Fibroblast of pulmonary artery (primary cell): ENCODE data around the gene RASGRP2.

ENCODE experiments used
- DNase-seq: peaks from one replicate; pipeline ENCODE4 v3.0.0-alpha.2; 2010; ENCODE audit warnings: low read depth
- H3K4me3 ChIP-seq: replicated peaks from 2 replicates; pipeline ENCODE4 v1.5.1; 2011; ENCODE audit warnings: low read depth, mild to moderate bottlenecking, control low read depth, low read length, moderate library complexity
- CTCF ChIP-seq: IDR thresholded peaks from 2 replicates; pipeline ENCODE4 v1.5.1; 2011; ENCODE audit warnings: mild to moderate bottlenecking, control low read depth, low read length, inconsistent platforms; ENCODE audit errors: missing control alignments

Gene RASGRP2

GRCh38 chr11:64755681-64756361, 11.9 kb upstream of the RASGRP2 start:
- no peak for TF ChIP-seq CTCF
- DNase-seq = no peak

GRCh38 chr11:64754919-64755662, 11.1 kb upstream of the RASGRP2 start:
- TF ChIP-seq CTCF = no peak
- no peak for DNase-seq
- no peak overlapping the region for H3K4me3 ChIP-seq

More at GRCh38 chr11:64755681-64756361, 11.9 kb upstream of the RASGRP2 start:
- H3K4me3 ChIP-seq = no peak overlapping the region

DNA sequence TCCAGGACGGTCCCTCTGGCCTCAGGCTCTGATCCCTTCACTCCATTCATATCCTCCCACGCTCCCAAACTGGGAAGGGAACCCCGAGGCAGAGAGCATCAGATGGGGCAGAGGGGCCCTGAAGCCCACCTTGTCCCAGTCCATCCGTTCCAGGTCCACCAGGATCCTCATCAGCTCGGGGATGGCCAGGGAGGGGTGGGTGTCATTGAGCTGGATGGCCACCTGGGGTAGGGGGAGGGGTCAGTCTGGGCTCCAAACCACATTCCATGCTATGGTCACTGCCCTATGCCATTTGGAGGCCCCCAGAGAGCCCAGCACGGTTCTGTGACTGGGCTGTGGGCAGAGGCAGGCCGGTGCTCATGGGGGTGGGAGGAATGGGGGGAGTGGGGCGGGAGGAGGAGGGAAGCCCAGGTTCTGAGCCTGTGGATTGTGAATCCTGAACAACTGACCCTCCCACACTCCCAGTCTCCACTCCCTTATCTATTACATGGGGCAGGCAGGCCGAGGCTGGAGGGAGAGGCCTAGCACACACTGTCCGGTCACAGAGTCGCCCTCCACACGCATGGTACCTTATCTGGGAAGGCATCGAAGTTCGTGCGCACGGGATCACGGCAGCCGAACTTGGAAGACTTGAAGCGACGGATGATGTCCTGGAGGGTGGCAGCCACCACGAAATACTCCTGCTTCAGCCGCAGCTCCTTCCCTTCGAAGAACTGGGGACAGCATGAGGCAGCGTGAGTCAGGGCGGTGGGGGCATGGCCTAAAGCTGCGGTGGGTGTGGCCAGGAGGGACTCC, 10.4 kb upstream of the RASGRP2 start:
- TF ChIP-seq CTCF = no peak
- DNase-seq = no peak
- no peak overlapping the region for H3K4me3 ChIP-seq

DNA sequence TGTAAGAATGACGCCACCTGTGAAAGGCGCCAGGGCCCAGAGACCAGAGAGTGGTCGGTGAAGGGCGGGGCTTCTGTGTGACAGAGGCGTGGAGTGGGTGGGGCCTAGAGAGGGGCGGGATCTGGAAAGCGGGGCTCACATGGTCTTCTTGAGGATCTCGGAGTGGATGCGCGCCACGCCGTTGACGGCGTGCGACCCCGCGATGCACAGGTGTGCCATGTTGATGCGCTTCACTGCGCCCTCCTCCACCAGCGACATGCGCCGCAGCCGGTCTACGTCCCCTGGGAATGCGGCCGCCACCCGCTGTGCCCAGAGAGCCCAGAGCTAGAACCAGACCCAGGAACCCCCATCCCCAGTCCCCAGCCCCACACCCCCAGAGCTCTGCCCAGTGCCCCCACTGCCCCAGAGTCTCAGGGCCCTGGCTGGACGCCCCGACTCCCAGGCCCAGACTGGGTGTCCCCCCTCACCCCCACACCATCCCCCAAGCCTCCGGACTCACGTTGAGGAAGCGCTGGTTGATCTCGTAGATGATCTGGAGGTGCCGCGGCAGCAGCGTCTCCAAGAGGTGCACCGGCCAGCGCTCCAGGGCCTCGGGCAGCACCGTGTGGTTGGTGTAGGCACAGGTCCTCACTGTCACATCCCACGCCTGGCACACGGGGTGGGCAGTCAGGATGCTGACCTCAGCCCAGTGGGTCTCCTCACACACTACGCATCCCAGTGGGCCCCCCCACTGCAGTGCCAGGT, 9.6 kb upstream of the RASGRP2 start:
- no peak for DNase-seq
- H3K4me3 ChIP-seq = no peak overlapping the region
- no peak for TF ChIP-seq CTCF

DNA sequence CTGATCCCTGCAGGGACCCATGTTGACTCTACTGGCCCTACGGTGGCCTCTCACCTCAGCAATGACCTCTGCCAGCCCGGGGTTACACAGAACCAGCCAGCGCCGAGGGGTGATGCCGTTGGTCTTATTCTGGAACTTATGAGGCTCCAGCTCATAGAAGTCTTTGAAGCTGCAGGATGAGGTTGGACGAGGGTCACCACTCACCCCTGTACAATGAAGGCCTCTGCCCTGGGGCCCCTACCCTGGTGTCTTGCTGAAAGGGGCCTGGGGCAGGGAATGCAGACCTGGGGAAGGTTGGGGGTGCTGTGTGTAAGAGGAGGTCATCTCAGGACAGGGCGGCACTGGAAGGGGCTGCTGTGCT, 9.1 kb upstream of the RASGRP2 start:
- TF ChIP-seq CTCF = no peak
- no peak overlapping the region for H3K4me3 ChIP-seq
- no peak for DNase-seq

- DNase-seq = no peak
- no peak for TF ChIP-seq CTCF
- no peak overlapping the region for H3K4me3 ChIP-seq
Measured at GRCh38 chr11:64752175-64752970, 8.4 kb upstream of the RASGRP2 start.
